ENCODE data around the gene PSMG3. TPM values are rescaled to one million over a fixed set of nuclear protein-coding genes. Genes with fewer than 3 reads are reported as not detected.

Gene PSMG3, protein sequence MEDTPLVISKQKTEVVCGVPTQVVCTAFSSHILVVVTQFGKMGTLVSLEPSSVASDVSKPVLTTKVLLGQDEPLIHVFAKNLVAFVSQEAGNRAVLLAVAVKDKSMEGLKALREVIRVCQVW
- 32.7 TPM for polyA plus RNA-seq (2013, experiment 1 of 2; ENCODE audit: insufficient read length)
- 30.7 TPM for polyA plus RNA-seq (2013, experiment 2 of 2; ENCODE audit: insufficient read length)

- DNase-seq = peak; percentile 90
Observed at GRCh38 chr7:1569833-1570632, at the start of gene PSMG3. Gene PSMG3 (minus strand): TSS chr7:1570032. CDS start chr7:1569339, 693 bp downstream.

GRCh38 chr7:1618475-1618874 is 48.6 kb upstream of the PSMG3 start:
- DNase-seq = no peak

GRCh38 chr7:1617957-1618356 is 48.1 kb upstream of the PSMG3 start:
- no peak for DNase-seq

DNA sequence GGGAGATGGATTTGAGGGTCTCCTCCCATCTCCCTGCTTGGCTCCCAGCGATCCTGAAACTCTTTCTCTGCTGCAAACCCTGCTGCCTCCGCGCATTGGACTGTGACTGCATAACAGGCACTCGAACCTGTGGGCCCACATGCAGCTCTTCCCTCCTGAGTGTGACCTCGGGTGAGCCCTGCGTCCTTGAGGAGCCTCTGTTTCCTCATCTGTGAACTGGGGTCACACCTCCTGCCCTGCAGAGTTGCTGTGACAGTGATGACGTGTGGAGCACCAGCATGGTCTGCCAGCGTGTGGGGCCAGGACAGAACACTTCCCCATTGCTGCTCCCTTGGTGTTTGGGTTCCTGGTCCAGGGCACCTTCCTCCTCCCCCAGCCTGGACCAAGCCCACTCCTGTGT is 46.9 kb upstream of the PSMG3 start:
- DNase-seq = no peak

- DNase-seq = peak; percentile 80
Observed at GRCh38 chr7:1611708-1612241, 41.9 kb upstream of the PSMG3 start.

DNA sequence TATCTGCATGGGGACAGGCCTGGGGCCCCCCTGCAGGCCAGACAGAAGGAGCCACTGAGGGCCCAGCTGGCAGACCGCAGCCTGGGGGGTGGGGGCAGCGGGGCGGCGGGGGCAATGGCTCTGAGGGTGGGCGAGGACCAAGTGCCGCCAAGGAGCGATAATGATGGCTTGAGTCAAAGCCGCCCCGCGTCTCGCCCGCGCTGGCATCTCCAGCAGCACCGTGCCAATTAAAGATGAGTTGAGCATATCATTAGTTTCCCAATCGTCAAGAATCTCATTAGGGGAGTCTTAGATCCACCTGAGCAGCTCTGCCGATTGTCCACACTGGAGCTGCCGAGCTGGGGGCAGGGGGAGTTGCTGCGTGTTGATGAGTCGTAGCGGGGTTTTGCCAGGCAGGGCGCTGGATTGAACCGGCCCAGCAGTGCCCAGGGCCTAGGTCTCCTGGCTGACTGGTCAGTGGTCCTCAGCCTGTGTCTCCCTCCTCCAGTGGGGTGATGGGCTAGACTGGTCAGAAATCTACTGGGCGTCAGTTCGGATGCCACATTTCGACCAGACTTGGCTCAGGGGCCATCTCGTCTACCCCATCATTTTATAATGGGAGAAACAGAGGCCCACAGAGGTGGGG is 41.0 kb upstream of the PSMG3 start:
- DNase-seq = no peak

DNA sequence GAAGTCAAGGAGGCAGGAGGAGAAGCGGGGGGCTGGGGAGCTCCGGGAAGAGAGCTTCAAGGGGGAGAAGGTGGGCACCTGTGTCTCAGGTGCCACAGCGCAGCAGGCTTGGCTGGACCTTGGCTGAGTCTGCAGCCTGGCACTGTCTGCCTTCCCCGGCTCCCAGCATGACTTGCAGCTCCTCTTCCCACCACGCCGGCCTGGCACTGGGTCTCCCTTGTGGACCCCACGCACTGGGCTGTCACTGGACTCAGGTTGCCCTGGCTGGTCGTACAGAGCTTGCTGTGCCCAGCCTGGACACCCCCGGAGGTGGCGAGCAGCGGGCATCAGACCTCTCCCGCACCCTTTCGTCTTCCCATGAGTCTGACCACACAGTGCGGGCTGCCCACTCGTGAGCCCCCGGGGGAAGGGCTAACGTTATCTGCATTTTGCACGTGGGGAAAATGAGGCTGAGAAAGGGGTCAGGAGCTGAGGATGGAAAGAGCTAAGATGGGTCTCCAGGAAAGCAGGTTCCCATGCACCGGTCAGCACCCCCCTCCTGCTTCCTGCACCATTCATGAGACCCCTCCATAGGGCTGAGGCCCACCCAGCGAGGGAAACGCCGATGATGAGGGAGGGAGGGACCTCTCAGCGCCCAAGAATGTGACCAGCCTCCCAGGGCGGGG is 40.3 kb upstream of the PSMG3 start:
- no peak for DNase-seq

GRCh38 chr7:1609023-1609422 is 39.2 kb upstream of the PSMG3 start:
- DNase-seq = no peak

GRCh38 chr7:1608318-1608717 is 38.5 kb upstream of the PSMG3 start:
- DNase-seq = no peak

DNA sequence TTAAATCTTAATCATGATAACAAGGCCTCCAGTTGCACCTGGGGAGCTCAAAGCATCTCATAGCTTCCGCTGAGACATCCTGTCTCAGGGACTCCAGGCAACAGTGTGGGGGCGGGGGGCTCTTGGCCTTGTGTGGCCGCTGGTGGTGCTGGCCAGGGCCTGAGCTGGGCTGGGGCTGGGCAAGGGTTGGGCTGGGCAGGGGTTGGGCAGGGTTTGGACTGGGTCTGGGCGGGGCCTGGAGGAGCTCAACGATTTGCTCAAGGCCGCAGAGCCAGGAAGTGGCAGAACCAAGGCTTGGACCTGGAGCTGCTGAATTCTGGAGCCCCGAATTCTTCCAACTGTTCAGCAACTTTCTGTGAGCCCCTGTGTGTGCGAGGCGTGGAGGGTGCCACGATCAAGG is 37.9 kb upstream of the PSMG3 start:
- no peak for DNase-seq

DNA sequence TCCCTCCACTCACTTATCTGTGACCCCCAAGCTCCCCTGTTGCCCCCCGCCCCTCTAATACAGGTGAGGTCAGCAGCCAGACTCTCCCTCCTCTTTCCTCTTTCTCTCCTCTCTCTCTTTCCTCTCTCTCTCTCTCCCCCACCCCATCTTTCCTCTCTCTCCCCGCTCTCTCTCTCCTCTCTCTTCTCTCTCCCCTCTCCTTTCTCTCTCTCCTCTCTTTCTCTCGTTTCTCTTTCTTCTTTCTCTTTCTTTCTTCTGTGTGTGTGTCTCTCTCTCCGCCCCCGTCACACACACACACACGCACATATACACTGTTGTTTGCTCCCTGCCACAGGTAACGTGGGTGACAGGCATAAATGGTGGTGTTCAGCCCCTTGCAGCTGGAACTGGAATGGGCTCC is 37.2 kb upstream of the PSMG3 start:
- no peak for DNase-seq

DNA sequence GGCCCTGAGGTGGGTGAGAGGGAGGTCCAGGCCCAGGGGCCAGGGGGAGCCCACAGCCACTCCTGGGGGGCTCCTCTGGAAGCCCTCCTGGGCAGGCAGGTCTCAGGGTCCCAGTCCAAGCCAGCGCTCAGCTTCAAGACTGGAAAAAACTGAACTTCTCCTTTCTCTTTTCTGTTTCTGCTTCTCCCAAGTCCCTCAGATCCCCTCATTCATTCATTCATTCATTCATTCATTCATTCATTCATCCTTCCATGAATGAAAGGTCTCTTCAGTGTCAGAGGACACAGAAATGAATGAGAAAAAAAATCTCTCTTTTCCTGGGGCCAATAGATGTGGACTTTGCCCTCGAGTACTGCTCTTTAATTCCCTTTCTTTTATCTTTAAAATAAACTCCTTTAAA is 34.6 kb upstream of the PSMG3 start:
- DNase-seq = no peak

DNA sequence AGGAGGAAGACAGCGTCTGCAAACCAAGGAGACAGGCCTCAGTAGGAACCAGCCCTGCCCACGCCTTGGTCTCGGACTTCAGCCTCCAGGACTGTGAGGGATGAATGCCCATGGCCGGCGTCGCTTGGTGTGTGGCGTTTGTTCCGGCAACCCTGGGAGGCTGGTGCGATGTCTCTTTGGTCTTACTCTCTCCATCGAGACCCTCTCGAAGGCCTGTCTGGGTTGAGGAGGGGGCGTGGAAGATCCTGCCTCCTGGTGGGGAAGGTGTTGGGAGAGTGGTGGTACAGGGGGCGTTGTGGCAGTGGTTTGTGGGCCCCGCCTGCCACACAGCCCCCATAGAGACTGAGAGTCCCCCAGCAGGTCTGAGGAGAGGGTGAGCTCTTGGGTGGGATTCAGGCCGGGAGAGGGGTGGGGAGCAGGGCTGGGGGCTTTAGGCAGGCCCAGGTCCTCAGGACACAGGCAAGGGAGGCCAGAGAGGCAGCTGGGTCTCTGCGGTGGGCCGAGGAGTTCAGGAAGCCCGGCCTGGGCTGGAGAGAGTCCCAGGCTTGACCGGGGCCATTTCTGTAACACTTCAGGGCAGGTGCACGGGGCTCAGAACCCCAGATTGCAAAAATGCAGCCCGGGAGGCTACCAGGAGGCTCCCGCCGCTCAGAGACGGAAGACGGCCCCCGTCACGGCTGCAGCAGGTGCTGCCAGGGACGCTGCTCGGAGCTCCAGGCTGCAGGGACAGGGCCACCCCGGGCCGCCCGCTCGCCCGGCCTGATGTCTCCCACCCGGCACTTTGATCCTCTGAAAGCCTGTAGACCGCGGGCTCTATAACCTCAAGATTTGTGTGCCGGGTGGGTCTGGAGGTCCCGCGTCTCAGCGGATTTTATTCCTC is 33.8 kb upstream of the PSMG3 start:
- no peak for DNase-seq

- DNase-seq = no peak
Observed at GRCh38 chr7:1602386-1602785, 32.6 kb upstream of the PSMG3 start.

GRCh38 chr7:1601956-1602355 is 32.1 kb upstream of the PSMG3 start:
- no peak for DNase-seq

GRCh38 chr7:1599640-1600395 is 30.0 kb upstream of the PSMG3 start:
- DNase-seq = no peak

DNA sequence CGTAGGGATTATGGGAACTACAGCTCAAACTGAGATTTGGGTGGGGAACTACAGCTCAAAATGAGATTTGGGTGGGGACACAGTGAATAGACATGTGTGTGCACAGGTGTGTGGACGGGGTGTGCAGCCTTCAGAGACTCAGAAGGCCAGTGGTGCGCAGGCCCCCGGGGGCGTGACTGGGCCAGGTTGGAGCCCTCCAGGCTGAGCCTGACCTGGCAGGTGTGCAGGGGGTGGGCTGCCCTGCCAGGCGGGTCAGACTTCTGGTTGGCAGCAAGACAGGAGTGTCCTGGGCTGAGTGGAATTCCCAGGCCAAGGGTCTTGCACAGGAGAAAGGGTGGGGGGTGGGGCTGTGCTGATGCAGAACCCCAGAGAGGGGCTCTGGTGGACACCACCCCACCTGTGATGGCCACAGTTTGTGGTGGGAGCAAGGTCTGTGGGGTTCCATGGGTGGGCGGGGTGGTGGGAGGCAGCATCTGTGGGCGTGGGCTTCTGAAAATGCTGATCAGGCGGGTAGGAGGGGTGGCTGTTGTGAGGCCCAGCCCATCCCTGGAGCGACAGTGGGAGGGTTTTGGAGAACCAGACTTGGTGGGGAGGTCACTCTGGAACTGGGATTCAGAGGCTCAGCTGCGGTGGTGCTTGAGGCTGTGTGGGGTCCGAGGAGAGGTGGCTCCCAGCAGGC is 29.3 kb upstream of the PSMG3 start:
- no peak for DNase-seq

DNA sequence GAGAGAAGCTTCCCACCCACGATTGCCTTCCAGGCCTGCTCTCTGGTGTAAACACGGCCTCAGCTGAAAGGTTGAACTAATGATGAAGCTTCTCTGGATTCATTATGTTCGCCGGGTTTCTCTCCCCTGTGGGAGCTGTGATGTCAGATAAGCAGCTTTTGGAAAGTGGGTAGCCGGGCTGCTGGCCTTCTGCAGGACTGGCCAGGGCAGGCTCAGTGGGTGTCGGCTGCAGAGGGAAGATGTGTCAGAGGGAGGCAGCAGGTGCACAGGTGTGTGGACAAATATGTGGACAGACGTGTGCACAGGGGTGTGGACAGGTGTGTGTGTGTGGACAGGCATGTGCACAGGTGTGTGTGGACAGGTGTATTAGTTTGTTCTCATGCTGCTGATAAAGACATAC is 28.5 kb upstream of the PSMG3 start:
- no peak for DNase-seq

GRCh38 chr7:1597791-1598190 is 28.0 kb upstream of the PSMG3 start:
- no peak for DNase-seq

GRCh38 chr7:1597066-1597760 is 27.4 kb upstream of the PSMG3 start:
- no peak for DNase-seq

Data from fibroblast of skin of abdomen (primary cell).